Glomerular endothelial cell (primary cell): ENCODE measurements around the gene MAPK14. TPM values are rescaled to one million over a fixed set of nuclear protein-coding genes. Genes with fewer than 3 reads are reported as not detected.
"Not testable (repeated sequence)": the region's sequence is repeated elsewhere in the genome, so short reads cannot be mapped to it uniquely, and the experiment has no call there.

Experiments used
- DNase-seq: peaks from one replicate; pipeline ENCODE4 v3.0.0-alpha.2; 2011; ENCODE audit warnings: low read depth, low spot score; ENCODE audit errors: extremely low read depth
- total RNA-seq: library from RNA; depleted of rRNA; stranded (reverse); fragments of >200 nt; gene quantifications from 2 replicates; pipeline ENCODE4 v1.2.3, GENCODE V29; 2015

MAPK14 gene
- total RNA-seq: 32.5 and 46.1 TPM in 2 replicates

GRCh38 chr6:36027501-36028087 is at the start of gene MAPK14:
Gene MAPK14, plus strand, starts transcription at chr6:36027808. Its CDS starts 350 bp downstream, at chr6:36028158.
- peak; percentile 99 for DNase-seq

GRCh38 chr6:35980126-35980525 is 47.5 kb upstream of the MAPK14 start:
- not testable (repeated sequence) for DNase-seq

- DNase-seq: no peak
These were observed 46.5 kb upstream of the MAPK14 start for GRCh38 chr6:35980991-35981645.

- DNase-seq: no peak
These were observed 42.9 kb upstream of the MAPK14 start for GRCh38 chr6:35984701-35985100.

GRCh38 chr6:35988047-35988446 is 39.6 kb upstream of the MAPK14 start:
- not testable (repeated sequence) for DNase-seq

- DNase-seq: no peak
These were observed 34.5 kb upstream of the MAPK14 start for GRCh38 chr6:35993150-35993549.

- DNase-seq: no peak
These were observed 27.2 kb upstream of the MAPK14 start for GRCh38 chr6:36000451-36000850.

GRCh38 chr6:36015666-36016065 is 11.9 kb upstream of the MAPK14 start:
- no peak for DNase-seq

GRCh38 chr6:36018339-36018738 is 9.3 kb upstream of the MAPK14 start:
- DNase-seq: no peak

GRCh38 chr6:36019167-36019566 is 8.4 kb upstream of the MAPK14 start:
- DNase-seq: no peak

GRCh38 chr6:36020154-36020553 is 7.5 kb upstream of the MAPK14 start:
- no peak for DNase-seq

GRCh38 chr6:36023996-36024795 is 3.4 kb upstream of the MAPK14 start, which contains the start of gene SLC26A8:
Gene SLC26A8, minus strand, starts transcription at chr6:36024641. Its CDS starts 4,934 bp downstream, at chr6:36019707.
- DNase-seq: no peak

GRCh38 chr6:36025260-36025931 is 2.2 kb upstream of the MAPK14 start:
- DNase-seq: no peak

- DNase-seq: no peak
These were observed 1.7 kb upstream of the MAPK14 start for GRCh38 chr6:36025932-36026327.

- DNase-seq: no peak
These were observed 674 bp downstream of the MAPK14 start for GRCh38 chr6:36028088-36028876.

GRCh38 chr6:36028877-36029324 is 1.3 kb downstream of the MAPK14 start:
- peak; percentile 80 for DNase-seq

- no peak for DNase-seq
These were observed 1.9 kb downstream of the MAPK14 start for GRCh38 chr6:36029464-36029863.

GRCh38 chr6:36032261-36032660 is 4.7 kb downstream of the MAPK14 start:
- DNase-seq: no peak

GRCh38 chr6:36033144-36033543 is 5.5 kb downstream of the MAPK14 start:
- DNase-seq: not testable (repeated sequence)

- DNase-seq: no peak
These were observed 6.3 kb downstream of the MAPK14 start for GRCh38 chr6:36033935-36034334.
